BLaER1 treated with 17β-estradiol and CSF1 and Interleukin-3, amounts not matched to agents 10 nM and 100 nM (cell line): Measurements from ENCODE around the gene CARD10.

Experiments
- H3K27ac ChIP-seq, 11 experiments: shearing (Covaris generic); formaldehyde crosslinking; 2 replicates each; pipeline ENCODE4 v1.8.1; 2022
- H3K27me3 ChIP-seq, 11 experiments: shearing (Covaris generic); formaldehyde crosslinking; 2 replicates each; pipeline ENCODE4 v1.8.1; 2022
- H3K36me3 ChIP-seq, 11 experiments: shearing (Covaris generic); formaldehyde crosslinking; 2 replicates each; pipeline ENCODE4 v1.8.1; 2022
- H3K4me1 ChIP-seq, 10 experiments: shearing (Covaris generic); formaldehyde crosslinking; 2 replicates each; pipeline ENCODE4 v1.8.1; 2022
- H3K4me2 ChIP-seq, 11 experiments: shearing (Covaris generic); formaldehyde crosslinking; 2 replicates each; pipeline ENCODE4 v1.8.1; 2022
- H3K4me3 ChIP-seq, 10 experiments: shearing (Covaris generic); formaldehyde crosslinking; 2 replicates each; pipeline ENCODE4 v1.8.1; 2022
- H3K9ac ChIP-seq, 11 experiments: shearing (Covaris generic); formaldehyde crosslinking; 2 replicates each; pipeline ENCODE4 v1.8.1; 2022
- H3K9me3 ChIP-seq, 11 experiments: shearing (Covaris generic); formaldehyde crosslinking; replicated peaks in 1 of 11; 2 replicates each; pipeline ENCODE4 v1.8.1; 2022
- H4K20me1 ChIP-seq, 11 experiments: shearing (Covaris generic); formaldehyde crosslinking; 2 replicates each; pipeline ENCODE4 v1.8.1; 2022
- Cebpa-rat ChIP-seq, 11 experiments: shearing (Covaris generic); IDR thresholded peaks; 2 replicates each; pipeline ENCODE4 v1.8.1; 2022

The CARD10 gene

GRCh38 chr22:37482244-37482643 lies 37.0 kb downstream of the CARD10 start:
- no peak for TF ChIP-seq Cebpa-rat (IDR thresholded peaks at IDR 0.05)
- H3K36me3 ChIP-seq, result peaks cover 32 to 55% (median 41%) of the 10 kb centered on the region in 11 experiments
- H3K4me3 ChIP-seq, result peak overlapping the region in 3 of 10 experiments; percentile 67 to 86 (median 80); a peak in 3 of 20 replicates
- peak overlapping the region; percentile 96 to 100 (median 99) for H3K4me2 ChIP-seq
- peaks cover 40 to 59% (median 51%) of the 10 kb centered on the region in 11 experiments; a peak in 18 of 22 replicates for H4K20me1 ChIP-seq
- H3K9me3 ChIP-seq, result no peaks in the 10 kb centered on the region
- H3K9ac ChIP-seq, result peak overlapping the region; percentile 86 to 95 (median 91); a peak in 14 of 22 replicates
- H3K4me1 ChIP-seq, result peaks cover 52 to 99% (median 76%) of the 10 kb centered on the region in 10 experiments
- H3K27me3 ChIP-seq, result no peaks in the 10 kb centered on the region
- H3K27ac ChIP-seq, result peak overlapping the region in 9 of 11 experiments; percentile 91 to 99 (median 95); a peak in 14 of 22 replicates

- Histone ChIP-seq H3K27ac (peak overlapping the region in 1 of 11 experiments; percentile 94; a peak in 3 of 22 replicates), H3K4me1 (peaks cover 43 to 99% (median 73%) of the 10 kb centered on the region in 10 experiments), H3K9me3 (no peaks in the 10 kb centered on the region), H3K4me3 (no peak overlapping the region), H3K36me3 (peaks cover 40 to 63% (median 48%) of the 10 kb centered on the region in 11 experiments), H3K9ac (peak overlapping the region in 8 of 11 experiments; percentile 12 to 95 (median 34); a peak in 5 of 22 replicates), H3K4me2 (peak overlapping the region; percentile 96 to 100 (median 99); a peak in 17 of 22 replicates), H4K20me1 (peaks cover 43 to 67% (median 57%) of the 10 kb centered on the region in 11 experiments; a peak in 18 of 22 replicates), H3K27me3 (no peaks in the 10 kb centered on the region)
- no peak for TF ChIP-seq Cebpa-rat (IDR thresholded peaks at IDR 0.05)
Observed at GRCh38 chr22:37481347-37481907, 37.8 kb downstream of the CARD10 start.

DNA sequence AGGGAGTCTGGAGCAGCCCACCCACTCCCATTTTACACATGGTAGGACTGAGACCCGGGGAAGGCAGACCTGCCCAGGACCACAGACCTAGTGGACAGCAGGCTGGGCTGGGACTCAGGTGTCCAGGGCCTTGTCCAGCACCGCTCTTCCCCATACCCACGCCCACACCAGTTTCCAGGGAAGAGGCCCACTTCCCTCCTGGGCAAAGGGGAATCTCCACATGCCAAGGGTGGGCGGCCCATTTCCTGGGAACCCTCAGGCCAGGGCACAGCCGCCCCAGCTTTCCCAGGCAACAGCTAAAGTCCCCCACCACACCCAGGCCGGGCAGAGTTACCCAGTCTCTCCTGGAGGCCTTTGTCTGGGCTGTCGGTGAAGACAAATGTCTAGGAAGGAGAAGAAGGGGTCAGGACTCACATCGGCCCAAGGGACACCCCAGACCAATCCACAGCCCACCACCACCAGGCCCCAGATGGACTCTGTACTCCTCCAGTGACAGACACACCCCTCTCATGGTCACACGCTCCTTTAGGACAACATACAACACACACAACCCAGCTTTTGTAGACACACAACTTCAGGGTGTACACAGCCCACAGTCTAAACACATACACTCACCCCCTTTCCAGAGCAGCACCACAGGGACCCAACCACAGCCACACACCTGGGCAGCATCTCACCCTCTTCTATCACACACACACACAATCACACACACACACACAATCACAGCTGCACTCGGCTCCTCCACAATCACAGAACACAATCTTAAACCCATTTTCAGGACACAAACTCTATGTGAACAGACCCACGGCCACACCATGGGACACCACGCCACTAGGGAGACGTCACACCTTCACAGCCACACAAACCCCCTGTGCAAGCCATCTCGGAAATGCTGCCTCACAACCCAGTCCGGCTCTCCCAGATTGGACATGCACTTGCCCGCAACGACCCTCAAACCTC lies 38.5 kb downstream of the CARD10 start:
- TF ChIP-seq Cebpa-rat (IDR thresholded peaks at IDR 0.05), result no peak

DNA sequence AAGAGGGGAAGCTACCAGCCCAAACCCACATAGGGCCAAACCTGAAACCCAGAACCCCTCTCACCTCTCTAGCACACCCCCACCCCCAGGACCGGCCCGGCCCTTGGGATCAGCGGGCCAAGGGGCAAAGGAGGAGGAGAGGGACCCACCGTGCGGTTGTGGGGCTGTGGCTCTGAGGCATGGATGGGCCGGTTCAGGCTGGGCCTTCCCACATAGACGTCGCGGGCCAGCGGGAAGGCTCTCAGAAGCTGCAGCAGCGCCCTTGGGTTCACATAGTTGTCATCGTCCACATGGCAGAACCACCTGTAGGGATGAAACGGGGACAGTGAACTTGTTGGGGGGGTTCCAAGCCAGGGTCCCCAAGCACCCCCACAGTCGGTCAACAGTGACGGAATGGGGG lies 40.0 kb downstream of the CARD10 start:
- peak overlapping the region in 4 of 11 experiments; percentile 1 to 16 (median 14); a peak in 3 of 22 replicates for H3K4me2 ChIP-seq
- no peak overlapping the region for H3K27ac ChIP-seq

More for the DNA sequence above, 38.5 kb downstream of the CARD10 start:
- peak overlapping the region; percentile 7 to 100 (median 99); a peak in 17 of 22 replicates for H3K4me2 ChIP-seq
- H3K4me3 ChIP-seq, result no peak overlapping the region
- peaks cover 43 to 75% (median 64%) of the 10 kb centered on the region in 11 experiments; a peak in 18 of 22 replicates for H4K20me1 ChIP-seq
- peaks cover 48 to 71% (median 56%) of the 10 kb centered on the region in 11 experiments for H3K36me3 ChIP-seq
- no peaks in the 10 kb centered on the region for H3K27me3 ChIP-seq
- H3K4me1 ChIP-seq, result peaks cover 43 to 96% (median 72%) of the 10 kb centered on the region in 10 experiments
- H3K9ac ChIP-seq, result peak overlapping the region in 7 of 11 experiments; percentile 24 to 92 (median 36); a peak in 8 of 22 replicates
- peak overlapping the region in 7 of 11 experiments; percentile 10 to 94 (median 23); a peak in 8 of 22 replicates for H3K27ac ChIP-seq
- H3K9me3 ChIP-seq, result no peaks in the 10 kb centered on the region

DNA sequence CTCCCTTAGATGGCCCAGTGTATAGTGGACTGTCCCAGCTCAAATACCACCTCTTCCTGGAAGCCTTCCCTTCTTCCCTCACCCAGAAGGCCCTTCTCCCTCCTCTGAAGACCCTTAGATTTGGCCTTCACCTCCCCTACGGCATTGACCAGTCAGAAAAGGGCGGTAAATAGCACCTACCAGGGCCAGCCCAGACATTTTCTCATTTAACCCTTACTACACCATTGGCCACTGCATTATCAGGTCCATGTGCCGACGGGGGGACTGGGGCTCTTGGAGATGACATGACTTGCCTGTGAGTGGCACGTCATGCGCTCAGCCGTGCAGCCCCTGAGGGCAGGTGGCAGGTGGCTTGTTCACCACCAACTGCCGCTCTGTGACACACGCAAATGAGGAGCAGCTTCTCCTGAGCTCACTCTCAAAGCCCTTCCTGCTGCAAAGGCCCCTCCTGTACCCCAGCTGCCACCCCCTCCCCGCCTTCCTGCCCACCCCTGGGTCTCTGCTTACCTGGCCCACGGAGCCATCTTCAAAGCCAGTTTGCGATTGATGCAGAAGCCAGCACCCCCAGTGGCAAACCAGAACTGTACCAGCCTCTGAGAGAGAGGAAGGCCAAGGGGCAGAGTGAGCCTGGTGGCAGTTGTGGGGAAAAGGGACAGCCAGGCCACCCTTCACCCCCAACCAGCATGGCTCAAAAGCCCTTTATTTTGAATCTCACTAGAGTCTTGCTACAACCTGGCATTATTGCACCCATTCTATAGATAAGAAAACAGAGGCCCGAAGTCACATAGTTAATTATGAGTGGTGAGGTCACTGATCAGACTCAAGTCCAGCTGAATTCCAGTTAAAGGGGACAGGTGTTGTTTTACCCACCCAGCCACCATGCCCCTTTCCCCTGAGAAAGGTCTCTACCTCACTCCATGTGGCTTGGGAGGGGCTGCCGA lies 42.6 kb downstream of the CARD10 start:
- Histone ChIP-seq H3K4me2 (peak overlapping the region in 4 of 11 experiments; percentile 12 to 40 (median 19); a peak in 7 of 22 replicates), H3K4me3 (no peak overlapping the region), H3K9ac (peak overlapping the region in 2 of 11 experiments; percentile 21 to 39; a peak in 1 of 22 replicates), H4K20me1 (peaks cover 55 to 100% (median 89%) of the 10 kb centered on the region in 11 experiments; a peak in 19 of 22 replicates), H3K27me3 (no peaks in the 10 kb centered on the region), H3K27ac (no peak overlapping the region), H3K4me1 (peaks cover 18 to 70% (median 53%) of the 10 kb centered on the region in 10 experiments), H3K9me3 (no peaks in the 10 kb centered on the region), H3K36me3 (peaks cover 79 to 100% (median 90%) of the 10 kb centered on the region in 11 experiments)
- no peak for TF ChIP-seq Cebpa-rat (IDR thresholded peaks at IDR 0.05)

More for the DNA sequence above, 40.0 kb downstream of the CARD10 start:
- TF ChIP-seq Cebpa-rat (IDR thresholded peaks at IDR 0.05), result no peak
- H3K36me3 ChIP-seq, result peaks cover 61 to 86% (median 70%) of the 10 kb centered on the region in 11 experiments
- peak overlapping the region in 2 of 11 experiments; percentile 0 to 35; a peak in 2 of 22 replicates for H3K9ac ChIP-seq
- H3K4me3 ChIP-seq, result no peak overlapping the region
- H4K20me1 ChIP-seq, result peaks cover 45 to 90% (median 76%) of the 10 kb centered on the region in 11 experiments; a peak in 18 of 22 replicates
- H3K9me3 ChIP-seq, result no peaks in the 10 kb centered on the region
- H3K4me1 ChIP-seq, result peaks cover 43 to 82% (median 67%) of the 10 kb centered on the region in 10 experiments
- no peaks in the 10 kb centered on the region for H3K27me3 ChIP-seq

- H3K27me3 ChIP-seq, result no peaks in the 10 kb centered on the region
- peak overlapping the region in 1 of 11 experiments; percentile 13; a peak in 2 of 22 replicates for H3K9ac ChIP-seq
- H3K9me3 ChIP-seq, result no peaks in the 10 kb centered on the region
- no peak overlapping the region for H3K4me2 ChIP-seq
- H3K36me3 ChIP-seq, result peaks cover 76 to 99% (median 88%) of the 10 kb centered on the region in 11 experiments
- H3K4me3 ChIP-seq, result no peak overlapping the region
- peaks cover 38 to 99% (median 87%) of the 10 kb centered on the region in 11 experiments; a peak in 20 of 22 replicates for H4K20me1 ChIP-seq
- H3K4me1 ChIP-seq, result peaks cover 0 to 51% (median 34%) of the 10 kb centered on the region in 10 experiments; a peak in 13 of 20 replicates
- no peak for TF ChIP-seq Cebpa-rat (IDR thresholded peaks at IDR 0.05)
- peak overlapping the region in 3 of 11 experiments; percentile 10 to 44 (median 16); a peak in 5 of 22 replicates for H3K27ac ChIP-seq
Observed at GRCh38 chr22:37474447-37475090, 44.6 kb downstream of the CARD10 start.

DNA sequence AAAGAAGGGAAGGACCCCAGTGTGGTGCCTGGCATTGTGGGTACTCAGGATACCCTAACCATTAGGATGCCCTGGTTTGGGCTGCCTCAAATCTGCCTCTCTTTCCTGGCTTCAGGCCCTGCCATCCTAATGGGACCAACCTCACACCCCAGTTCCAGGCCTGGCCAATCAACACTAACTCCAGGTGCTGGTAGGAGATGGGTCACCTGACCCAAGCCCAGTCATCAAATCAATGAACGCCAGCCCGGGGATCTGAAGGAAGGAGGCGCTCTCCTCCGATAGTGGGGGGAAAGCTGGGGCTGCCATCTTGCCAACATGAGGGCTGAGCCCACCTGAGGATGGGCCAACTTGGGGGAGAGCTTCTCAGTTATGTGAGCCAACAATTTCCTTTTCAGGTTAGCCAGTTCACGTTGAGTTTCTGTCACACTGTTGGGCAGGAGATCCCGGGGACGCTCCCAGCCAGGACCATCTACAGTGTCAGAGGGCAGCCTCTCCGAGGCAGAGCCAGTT lies 45.7 kb downstream of the CARD10 start:
- Histone ChIP-seq H3K36me3 (peaks cover 73 to 99% (median 87%) of the 10 kb centered on the region in 11 experiments), H3K27ac (no peak overlapping the region)
- no peak for TF ChIP-seq Cebpa-rat (IDR thresholded peaks at IDR 0.05)

More for the DNA sequence above, 45.7 kb downstream of the CARD10 start:
- H4K20me1 ChIP-seq, result peaks cover 42 to 100% (median 86%) of the 10 kb centered on the region in 11 experiments; a peak in 19 of 22 replicates
- H3K4me2 ChIP-seq, result no peak overlapping the region
- no peak overlapping the region for H3K4me3 ChIP-seq
- no peak overlapping the region for H3K9ac ChIP-seq
- H3K27me3 ChIP-seq, result no peaks in the 10 kb centered on the region
- peaks cover 0 to 40% (median 30%) of the 10 kb centered on the region in 10 experiments; a peak in 13 of 20 replicates for H3K4me1 ChIP-seq
- H3K9me3 ChIP-seq, result no peaks in the 10 kb centered on the region
